GM15510 (cell line): ENCODE measurements around the gene CLK1.

Experiments used
- POLR2A ChIP-seq: IDR thresholded peaks from 3 replicates; pipeline ENCODE4 v1.6.1; 2011; ENCODE audit warnings: borderline replicate concordance; ENCODE audit not compliant: insufficient read length; ENCODE audit errors: extremely low read depth

Gene CLK1

GRCh38 chr2:200828104-200828503, 36.4 kb downstream of the CLK1 start:
- no peak for TF ChIP-seq POLR2A

- TF ChIP-seq POLR2A: no peak
Observed at GRCh38 chr2:200821686-200822245, 42.7 kb downstream of the CLK1 start.

GRCh38 chr2:200820573-200821234, 43.8 kb downstream of the CLK1 start:
- TF ChIP-seq POLR2A: no peak

- no peak for TF ChIP-seq POLR2A
Observed at GRCh38 chr2:200814917-200815316, 49.5 kb downstream of the CLK1 start.

- TF ChIP-seq POLR2A: no peak
Observed at GRCh38 chr2:200814276-200814815, 50.1 kb downstream of the CLK1 start.

GRCh38 chr2:200812122-200813022, 52.1 kb downstream of the CLK1 start:
- no peak for TF ChIP-seq POLR2A

GRCh38 chr2:200811333-200812121, 52.9 kb downstream of the CLK1 start, which contains the start of gene BZW1:
TSS of gene BZW1 (plus strand) at chr2:200811910. CDS start at chr2:200813218, 1,308 bp downstream.
- TF ChIP-seq POLR2A: peak; percentile 94

- no peak for TF ChIP-seq POLR2A
Observed at GRCh38 chr2:200810998-200811332, 53.5 kb downstream of the CLK1 start.

- no peak for TF ChIP-seq POLR2A
Observed at GRCh38 chr2:200810252-200810997, 54.0 kb downstream of the CLK1 start.

- TF ChIP-seq POLR2A: no peak
Observed at GRCh38 chr2:200809506-200810251, 54.8 kb downstream of the CLK1 start.
